Measurements from ENCODE around the gene SYNDIG1.

DNA sequence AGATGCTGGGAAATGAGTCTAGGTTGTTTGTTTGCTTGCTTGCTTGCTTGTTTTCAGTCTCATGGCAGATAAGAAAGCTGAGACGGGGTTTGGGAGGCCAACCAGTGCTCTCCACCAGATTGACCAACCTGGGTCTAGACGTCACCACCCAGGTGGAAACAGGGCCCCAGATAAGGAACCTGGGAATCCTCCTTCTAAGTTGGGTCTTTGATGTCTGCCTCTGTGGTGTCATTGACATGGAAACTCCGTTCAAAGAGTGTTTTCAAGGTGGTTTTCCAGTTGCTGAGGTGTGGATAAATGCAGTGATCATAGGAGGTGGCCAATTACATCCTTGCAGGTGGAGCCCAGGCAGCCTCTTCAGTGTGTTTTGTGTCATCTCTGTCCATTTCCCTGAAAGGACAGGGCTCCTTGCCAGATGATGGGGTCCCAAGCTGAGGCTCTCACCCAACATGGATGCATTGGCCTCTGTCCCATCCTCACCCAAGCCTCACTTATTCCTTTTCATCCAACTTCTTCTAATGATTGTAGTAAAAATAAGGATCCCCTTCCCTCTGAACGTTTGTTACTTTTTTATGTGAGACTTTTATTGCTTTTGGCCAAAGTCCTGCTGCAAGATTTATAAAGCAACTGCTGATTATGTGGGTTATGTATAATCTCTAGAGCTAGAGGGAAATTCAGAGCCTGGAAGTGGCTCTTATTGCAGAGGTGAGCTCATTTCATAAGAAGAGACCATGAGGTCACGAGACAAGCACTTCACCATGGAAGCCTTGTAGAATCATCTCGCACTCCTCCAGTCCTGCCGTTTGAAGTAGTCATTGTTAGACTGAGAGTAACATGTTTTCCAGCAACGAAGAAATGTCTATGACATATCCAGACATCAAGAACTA is 32.0 kb upstream of the SYNDIG1 start:
- TF ChIP-seq CTCF (conservative IDR thresholded peaks at IDR 0.05; ENCODE audit: low read depth, low read length) (no peak), EZH2 (IDR thresholded peaks at IDR 0.05; ENCODE audit: low read length, unreplicated experiment) (no peak)

All from PC-3 (cell line).